Measurements from ENCODE around the gene SPAG16.

Gene SPAG16

DNA sequence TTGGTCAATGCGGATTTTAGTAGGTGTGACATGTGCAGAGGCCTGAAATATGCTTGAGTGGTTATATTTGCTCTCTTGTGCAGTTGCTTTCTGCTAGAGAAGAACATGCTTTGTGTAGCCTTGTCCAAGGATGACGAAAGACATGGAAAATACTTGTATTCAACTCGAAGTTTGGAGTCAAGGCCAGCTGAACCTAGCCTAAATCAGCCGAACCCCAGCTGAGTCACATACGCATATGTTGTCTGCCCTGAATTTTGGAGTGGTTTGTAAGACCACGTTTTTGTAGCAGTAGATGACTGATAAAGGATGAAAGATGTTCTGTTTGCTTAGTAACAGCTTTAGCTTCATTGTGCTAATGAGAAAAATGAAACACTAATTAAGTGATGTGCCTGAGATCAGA, 22.5 kb upstream of the SPAG16 start:
- H2AFZ ChIP-seq (ENCODE audit: low read length) = peak overlapping the region; percentile 63; the same call in 1 of the 2 replicates
- no peaks in the 10 kb centered on the region for H3K27me3 ChIP-seq (ENCODE audit: insufficient read depth, low read length)
- H3K27ac ChIP-seq (ENCODE audit: low read depth, low read length, poor library complexity, severe bottlenecking) = no peak overlapping the region
- H3K9me3 ChIP-seq (ENCODE audit: low read length) = no peaks in the 10 kb centered on the region
- H3K36me3 ChIP-seq (ENCODE audit: insufficient read depth, low read length) = no peaks in the 10 kb centered on the region
- no peaks in the 10 kb centered on the region for H4K20me1 ChIP-seq (ENCODE audit: insufficient read depth, low read length)
- H3K9me2 ChIP-seq (ENCODE audit: low read depth, low read length) = no peaks in the 10 kb centered on the region
- H3K9ac ChIP-seq (ENCODE audit: low read length) = no peak overlapping the region
- no peak overlapping the region for H3K4me2 ChIP-seq (ENCODE audit: low read length)
- H3F3A ChIP-seq (ENCODE audit: insufficient read depth, low read length) = no peaks in the 10 kb centered on the region
- H3K4me1 ChIP-seq (ENCODE audit: insufficient read depth, low read length, severe bottlenecking) = peaks cover 14% of the 10 kb centered on the region
- TF ChIP-seq, protein P1, sequence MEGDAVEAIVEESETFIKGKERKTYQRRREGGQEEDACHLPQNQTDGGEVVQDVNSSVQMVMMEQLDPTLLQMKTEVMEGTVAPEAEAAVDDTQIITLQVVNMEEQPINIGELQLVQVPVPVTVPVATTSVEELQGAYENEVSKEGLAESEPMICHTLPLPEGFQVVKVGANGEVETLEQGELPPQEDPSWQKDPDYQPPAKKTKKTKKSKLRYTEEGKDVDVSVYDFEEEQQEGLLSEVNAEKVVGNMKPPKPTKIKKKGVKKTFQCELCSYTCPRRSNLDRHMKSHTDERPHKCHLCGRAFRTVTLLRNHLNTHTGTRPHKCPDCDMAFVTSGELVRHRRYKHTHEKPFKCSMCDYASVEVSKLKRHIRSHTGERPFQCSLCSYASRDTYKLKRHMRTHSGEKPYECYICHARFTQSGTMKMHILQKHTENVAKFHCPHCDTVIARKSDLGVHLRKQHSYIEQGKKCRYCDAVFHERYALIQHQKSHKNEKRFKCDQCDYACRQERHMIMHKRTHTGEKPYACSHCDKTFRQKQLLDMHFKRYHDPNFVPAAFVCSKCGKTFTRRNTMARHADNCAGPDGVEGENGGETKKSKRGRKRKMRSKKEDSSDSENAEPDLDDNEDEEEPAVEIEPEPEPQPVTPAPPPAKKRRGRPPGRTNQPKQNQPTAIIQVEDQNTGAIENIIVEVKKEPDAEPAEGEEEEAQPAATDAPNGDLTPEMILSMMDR (IDR thresholded peaks at IDR 0.05; ENCODE audit: low read length) = no peak
- TF ChIP-seq EZH2 (IDR thresholded peaks at IDR 0.05; ENCODE audit: borderline replicate concordance, low read length) = no peak
- H3K4me3 ChIP-seq (ENCODE audit: low read depth, low read length, poor library complexity, severe bottlenecking) = no peak overlapping the region
- no peaks in the 10 kb centered on the region for H3K79me2 ChIP-seq (ENCODE audit: insufficient read depth, low read length)

DNA sequence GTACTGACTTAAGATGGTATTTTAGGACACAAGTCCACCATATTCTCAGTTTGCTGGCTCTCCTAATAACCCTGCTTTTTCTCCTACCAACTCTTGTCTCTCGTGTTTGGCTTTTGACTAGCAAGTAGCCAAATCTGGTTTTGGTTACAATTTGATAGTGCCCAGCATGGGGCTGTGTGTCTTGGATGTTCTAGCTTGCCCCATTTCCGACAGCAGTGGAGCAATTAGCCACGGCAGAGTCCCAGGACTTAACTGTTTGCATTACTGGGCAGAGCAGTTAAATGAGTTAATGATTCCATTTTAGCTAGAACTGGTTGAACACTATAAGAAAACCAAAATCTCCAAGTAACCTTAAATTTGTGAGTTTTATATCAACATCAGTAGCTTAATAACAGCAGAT, 18.6 kb upstream of the SPAG16 start:
- no peaks in the 10 kb centered on the region for H3K36me3 ChIP-seq (ENCODE audit: insufficient read depth, low read length)

DNA sequence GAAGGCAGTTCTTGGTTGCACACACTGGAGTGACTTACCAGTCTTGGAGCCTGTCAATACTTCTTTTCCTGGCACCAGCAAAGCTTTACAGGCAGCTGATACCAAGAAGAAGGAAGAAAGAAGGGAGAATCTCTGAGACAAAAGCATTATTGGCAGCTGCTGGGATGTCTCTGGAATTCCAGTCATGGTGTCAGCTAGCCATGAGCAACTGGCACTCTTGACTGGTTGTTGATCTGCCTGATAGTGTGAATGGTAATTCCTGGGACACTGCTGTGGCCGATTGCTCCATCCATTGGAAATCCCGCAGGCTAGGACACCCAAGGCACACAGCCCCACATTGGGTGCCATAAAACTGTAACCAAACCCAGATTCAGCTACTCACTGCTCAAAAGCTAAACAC, 17.8 kb upstream of the SPAG16 start:
- H3K36me3 ChIP-seq (ENCODE audit: insufficient read depth, low read length) = no peaks in the 10 kb centered on the region
- H3K9me3 ChIP-seq (ENCODE audit: low read length) = no peaks in the 10 kb centered on the region
- H3F3A ChIP-seq (ENCODE audit: insufficient read depth, low read length) = no peaks in the 10 kb centered on the region
- no peak overlapping the region for H3K4me3 ChIP-seq (ENCODE audit: low read depth, low read length, poor library complexity, severe bottlenecking)
- no peaks in the 10 kb centered on the region; the same call in 1 of the 2 replicates for H3K9me2 ChIP-seq (ENCODE audit: low read depth, low read length)
- H2AFZ ChIP-seq (ENCODE audit: low read length) = no peak overlapping the region
- TF ChIP-seq EZH2 (IDR thresholded peaks at IDR 0.05; ENCODE audit: borderline replicate concordance, low read length) = no peak
- TF ChIP-seq, protein P1 (IDR thresholded peaks at IDR 0.05; ENCODE audit: low read length) = no peak
- H3K79me2 ChIP-seq (ENCODE audit: insufficient read depth, low read length) = no peaks in the 10 kb centered on the region
- H3K4me1 ChIP-seq (ENCODE audit: insufficient read depth, low read length, severe bottlenecking) = peaks cover 4% of the 10 kb centered on the region
- no peak overlapping the region for H3K9ac ChIP-seq (ENCODE audit: low read length)
- no peak overlapping the region for H3K27ac ChIP-seq (ENCODE audit: low read depth, low read length, poor library complexity, severe bottlenecking)
- H3K4me2 ChIP-seq (ENCODE audit: low read length) = no peak overlapping the region
- H3K27me3 ChIP-seq (ENCODE audit: insufficient read depth, low read length) = no peaks in the 10 kb centered on the region
- H4K20me1 ChIP-seq (ENCODE audit: insufficient read depth, low read length) = no peaks in the 10 kb centered on the region

More for the DNA sequence above, 18.6 kb upstream of the SPAG16 start:
- Histone ChIP-seq H3K4me1 (ENCODE audit: insufficient read depth, low read length, severe bottlenecking) (peaks cover 4% of the 10 kb centered on the region), H3K4me2 (ENCODE audit: low read length) (no peak overlapping the region), H3K27me3 (ENCODE audit: insufficient read depth, low read length) (no peaks in the 10 kb centered on the region), H4K20me1 (ENCODE audit: insufficient read depth, low read length) (no peaks in the 10 kb centered on the region), H3K27ac (ENCODE audit: low read depth, low read length, poor library complexity, severe bottlenecking) (no peak overlapping the region), H3K79me2 (ENCODE audit: insufficient read depth, low read length) (no peaks in the 10 kb centered on the region), H3K4me3 (ENCODE audit: low read depth, low read length, poor library complexity, severe bottlenecking) (no peak overlapping the region), H3F3A (ENCODE audit: insufficient read depth, low read length) (no peaks in the 10 kb centered on the region), H3K9ac (ENCODE audit: low read length) (no peak overlapping the region), H3K9me2 (ENCODE audit: low read depth, low read length) (no peaks in the 10 kb centered on the region; the same call in 1 of the 2 replicates), H2AFZ (ENCODE audit: low read length) (no peak overlapping the region), H3K9me3 (ENCODE audit: low read length) (no peaks in the 10 kb centered on the region)
- TF ChIP-seq, protein P1 (IDR thresholded peaks at IDR 0.05; ENCODE audit: low read length) = no peak
- no peak for TF ChIP-seq EZH2 (IDR thresholded peaks at IDR 0.05; ENCODE audit: borderline replicate concordance, low read length)

Data from OCI-LY1 (cell line).